ENCODE results near the gene UBE4A.

Gene UBE4A

GRCh38 chr11:118443590-118444218, 84.3 kb downstream of the UBE4A start:
- DNase-seq (ENCODE audit: low spot score): no peak
- Histone ChIP-seq H3K27ac (no peak overlapping the region), H3K4me3 (no peak overlapping the region)
- TF ChIP-seq, protein P1, sequence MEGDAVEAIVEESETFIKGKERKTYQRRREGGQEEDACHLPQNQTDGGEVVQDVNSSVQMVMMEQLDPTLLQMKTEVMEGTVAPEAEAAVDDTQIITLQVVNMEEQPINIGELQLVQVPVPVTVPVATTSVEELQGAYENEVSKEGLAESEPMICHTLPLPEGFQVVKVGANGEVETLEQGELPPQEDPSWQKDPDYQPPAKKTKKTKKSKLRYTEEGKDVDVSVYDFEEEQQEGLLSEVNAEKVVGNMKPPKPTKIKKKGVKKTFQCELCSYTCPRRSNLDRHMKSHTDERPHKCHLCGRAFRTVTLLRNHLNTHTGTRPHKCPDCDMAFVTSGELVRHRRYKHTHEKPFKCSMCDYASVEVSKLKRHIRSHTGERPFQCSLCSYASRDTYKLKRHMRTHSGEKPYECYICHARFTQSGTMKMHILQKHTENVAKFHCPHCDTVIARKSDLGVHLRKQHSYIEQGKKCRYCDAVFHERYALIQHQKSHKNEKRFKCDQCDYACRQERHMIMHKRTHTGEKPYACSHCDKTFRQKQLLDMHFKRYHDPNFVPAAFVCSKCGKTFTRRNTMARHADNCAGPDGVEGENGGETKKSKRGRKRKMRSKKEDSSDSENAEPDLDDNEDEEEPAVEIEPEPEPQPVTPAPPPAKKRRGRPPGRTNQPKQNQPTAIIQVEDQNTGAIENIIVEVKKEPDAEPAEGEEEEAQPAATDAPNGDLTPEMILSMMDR (IDR thresholded peaks at IDR 0.05): no peak

DNA sequence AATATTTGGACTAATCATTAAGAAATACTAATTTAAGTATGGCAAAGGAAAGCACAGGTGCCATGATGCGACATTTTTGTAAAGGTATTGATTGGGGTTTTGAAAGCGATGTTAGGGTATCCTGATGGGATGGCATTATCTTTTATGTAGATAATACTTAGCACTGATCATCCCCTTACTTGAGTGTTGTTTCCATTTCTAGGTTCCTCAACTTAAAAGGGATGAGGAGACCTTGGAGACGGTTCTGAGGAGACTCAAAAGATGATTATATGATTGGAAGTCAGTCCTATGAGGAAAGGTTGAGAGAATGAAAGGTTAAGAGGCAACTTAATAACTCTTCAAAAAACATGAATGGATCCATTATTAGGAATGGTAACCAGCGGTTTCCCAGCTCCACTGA, 88.0 kb downstream of the UBE4A start:
- Histone ChIP-seq H3K27ac (no peak overlapping the region), H3K4me3 (no peak overlapping the region)
- DNase-seq (ENCODE audit: low spot score): no peak
- TF ChIP-seq, protein P1 (IDR thresholded peaks at IDR 0.05): no peak

- TF ChIP-seq, protein P1 (IDR thresholded peaks at IDR 0.05): no peak
- no peak overlapping the region for H3K27ac ChIP-seq
- DNase-seq (ENCODE audit: low spot score): no peak
- no peak overlapping the region for H3K4me3 ChIP-seq
These were observed 88.9 kb downstream of the UBE4A start for GRCh38 chr11:118448294-118448693.
